Endothelial cell of umbilical vein (primary cell): ENCODE results near the gene DMD. TPM values are rescaled to one million over a fixed set of nuclear protein-coding genes. Genes with fewer than 3 reads are reported as not detected.

ENCODE experiments used
- BruUV-seq: library from RNA; stranded (reverse); fragments of 400-500 nt; replicated peaks from 2 replicates; lab custom pipeline; 2021; lab: Mats Ljungman, UMichigan
- CTCF ChIA-PET: fragments of 300-600, 350-600 bp; sonication (Branson Sonifier 250); formaldehyde crosslinking; loops from one replicate; lab custom pipeline; 2021; ENCODE audit warnings: antibody characterized with exemption, inconsistent platforms; lab: Charles Lee
- POLR2A ChIA-PET: fragments of 300-600, 350-600 bp; sonication (Branson Sonifier 250); formaldehyde crosslinking; loops from one replicate; lab custom pipeline; 2021; ENCODE audit warnings: antibody characterized with exemption, inconsistent platforms; lab: Charles Lee
- DNase-seq: peaks from one replicate; pipeline ENCODE4 v3.0.0-alpha.2; 2011; ENCODE audit warnings: low read depth, low spot score
- FAIRE-seq: peaks from 2 replicates; lab custom pipeline; 2011; peaks lifted over from hg19 to GRCh38; lab: Jason Lieb, UNC
- H2AFZ ChIP-seq: 2 replicates; pipeline ENCODE4 v1.6.0; 2012; ENCODE audit warnings: low read depth, low read length, control low read depth, inconsistent platforms
- H3K27ac ChIP-seq: 2 replicates; pipeline ENCODE4 v1.5.1; 2011; ENCODE audit warnings: low read depth, mild to moderate bottlenecking, control low read depth, low read length, moderate library complexity; ENCODE audit not compliant: insufficient read depth
- H3K27me3 ChIP-seq, 2 experiments: 2 replicates each; pipeline versions ENCODE4 v1.6.0 to v1.6.1; 2011; ENCODE audit warnings: low read length in 2 of 2, mixed read lengths in 1 of 2; ENCODE audit not compliant: control insufficient read depth in 2 of 2, insufficient read depth in 2 of 2
- H3K36me3 ChIP-seq, 2 experiments: 2 replicates in 1 of 2; 3 replicates in 1 of 2; pipeline ENCODE4 v1.5.1; 2011; ENCODE audit warnings: low read length in 2 of 2, mild to moderate bottlenecking in 1 of 2, moderate library complexity in 1 of 2; ENCODE audit not compliant: control insufficient read depth in 2 of 2, insufficient read depth in 2 of 2; ENCODE audit errors: extremely low read depth in 1 of 2
- H3K4me1 ChIP-seq: 3 replicates; pipeline ENCODE4 v1.5.1; 2011; ENCODE audit warnings: mild to moderate bottlenecking, low read length; ENCODE audit not compliant: control insufficient read depth, insufficient read depth; ENCODE audit errors: extremely low read depth
- H3K4me2 ChIP-seq: 2 replicates; pipeline ENCODE4 v1.6.1; 2011; ENCODE audit warnings: low read length, control low read depth, mixed read lengths; ENCODE audit not compliant: insufficient read depth
- H3K4me3 ChIP-seq, 3 experiments: fragments of 200-600 bp in 1 of 3; sonication (generic), shearing (Covaris generic) in 1 of 3; replicated peaks in 1 of 3; 2 replicates each; pipeline ENCODE4 v1.5.1; 2011 to 2016; ENCODE audit warnings: control low read depth in 3 of 3, low read length in 3 of 3, mild to moderate bottlenecking in 2 of 3, inconsistent platforms in 1 of 3, low read depth in 1 of 3, moderate library complexity in 1 of 3; ENCODE audit not compliant: insufficient read depth in 1 of 3
- H3K79me2 ChIP-seq: 2 replicates; pipeline ENCODE4 v1.6.0; 2012; ENCODE audit warnings: low read length, inconsistent platforms; ENCODE audit not compliant: control insufficient read depth, insufficient read depth
- H3K9ac ChIP-seq: replicated peaks from 2 replicates; pipeline ENCODE3; 2011; ENCODE audit warnings: low read length, control low read depth; ENCODE audit not compliant: insufficient read depth; ENCODE audit errors: extremely low read depth
- H3K9me1 ChIP-seq: replicated peaks from 3 replicates; pipeline ENCODE4 v1.6.0; 2011; ENCODE audit warnings: mild to moderate bottlenecking, low read length; ENCODE audit not compliant: control insufficient read depth, insufficient read depth; ENCODE audit errors: extremely low read depth
- H3K9me3 ChIP-seq: replicated peaks from 2 replicates; pipeline ENCODE4 v1.5.1; 2012; ENCODE audit warnings: low read length, inconsistent platforms; ENCODE audit not compliant: control insufficient read depth, insufficient read depth
- H4K20me1 ChIP-seq: replicated peaks from 2 replicates; pipeline ENCODE3; 2011; ENCODE audit warnings: mild to moderate bottlenecking, low read length; ENCODE audit not compliant: control insufficient read depth, insufficient read depth; ENCODE audit errors: extremely low read depth
- EZH2 ChIP-seq: IDR thresholded peaks from 2 replicates; pipeline ENCODE4 v1.6.1; 2012; ENCODE audit warnings: borderline replicate concordance, low read depth, mild to moderate bottlenecking, moderate library complexity, low read length, inconsistent platforms; ENCODE audit not compliant: severe bottlenecking
- FOS ChIP-seq: IDR thresholded peaks from 2 replicates; pipeline ENCODE4 v1.6.1; 2011; ENCODE audit warnings: mild to moderate bottlenecking, low read length, moderate library complexity, borderline replicate concordance; ENCODE audit not compliant: insufficient read depth
- GATA2 ChIP-seq: IDR thresholded peaks from 2 replicates; pipeline ENCODE4 v1.7.0; 2011; ENCODE audit warnings: low read depth, mild to moderate bottlenecking, moderate library complexity, mixed read lengths, low read length; ENCODE audit not compliant: insufficient read length, insufficient read depth
- JUN ChIP-seq: IDR thresholded peaks from 2 replicates; pipeline ENCODE4 v1.6.1; 2011; ENCODE audit warnings: borderline replicate concordance, low read depth; ENCODE audit not compliant: insufficient read length, insufficient read depth
- MYC ChIP-seq: IDR thresholded peaks from one replicate; pipeline ENCODE4 v1.6.1; 2011; ENCODE audit warnings: mild to moderate bottlenecking, low read depth, low read length
- POLR2A ChIP-seq: IDR thresholded peaks from 2 replicates; pipeline ENCODE4 v1.6.1; 2012; ENCODE audit warnings: low read depth, mild to moderate bottlenecking, control low read depth, low read length
- POLR2AphosphoS5 ChIP-seq: IDR thresholded peaks from 2 replicates; pipeline ENCODE4 v1.6.1; 2012; ENCODE audit warnings: low read depth, mild to moderate bottlenecking, control low read depth, low read length, moderate library complexity; ENCODE audit not compliant: insufficient read depth
- dilution Hi-C: fragments of 300-500 bp; cut with MboI; formaldehyde crosslinking; loops from one replicate; pipeline ENCODE4 v1.15.0; 2019; ENCODE audit warnings: low sequenced_read_pairs; ENCODE audit not compliant: extremely low pct_ligation_motif_present
- intact Hi-C: fragments of 100-400 bp; cut with micrococcal nuclease; formaldehyde crosslinking; loops from one replicate; pipeline ENCODE4 v1.10.0; 2022
- polyA plus RNA-seq, 4 experiments: library from polyadenylated mRNA; depleted of rRNA in 3 of 4; stranded (reverse) in 3 of 4; unstranded in 1 of 4; fragments of >200 nt; gene quantifications; 2 replicates each; pipeline versions ENCODE4 v1.2.1 to v1.2.3, GENCODE V29; 2011 to 2012; ENCODE audit warnings: missing spikeins in 1 of 4
- total RNA-seq: library from RNA; stranded (reverse); gene quantifications from 2 replicates; pipeline ENCODE4 v1.2.3, GENCODE V29; 2021
- TF ChIP-seq, protein P1 (sequence below), 2 donors: IDR thresholded peaks; 1 replicate in 1 of 2; 2 replicates in 1 of 2; pipeline ENCODE4 v1.5.1; 2011; ENCODE audit warnings: low read length in 2 of 2, mild to moderate bottlenecking in 2 of 2, moderate library complexity in 2 of 2, control low read depth in 1 of 2, inconsistent platforms in 1 of 2, low read depth in 1 of 2; ENCODE audit not compliant: insufficient read depth in 1 of 2; ENCODE audit errors: extremely low read depth in 1 of 2
- TF ChIP-seq, protein P2 (sequence below): IDR thresholded peaks from 2 replicates; pipeline ENCODE4 v1.6.1; 2011; ENCODE audit not compliant: insufficient read depth, insufficient read length

The DMD gene
- total and polyA plus RNA-seq, 2 donors (not counting 3 experiments of a cell fraction or from before 2014, with no cell fraction given): 7.3 to 9.0 TPM

DNA sequence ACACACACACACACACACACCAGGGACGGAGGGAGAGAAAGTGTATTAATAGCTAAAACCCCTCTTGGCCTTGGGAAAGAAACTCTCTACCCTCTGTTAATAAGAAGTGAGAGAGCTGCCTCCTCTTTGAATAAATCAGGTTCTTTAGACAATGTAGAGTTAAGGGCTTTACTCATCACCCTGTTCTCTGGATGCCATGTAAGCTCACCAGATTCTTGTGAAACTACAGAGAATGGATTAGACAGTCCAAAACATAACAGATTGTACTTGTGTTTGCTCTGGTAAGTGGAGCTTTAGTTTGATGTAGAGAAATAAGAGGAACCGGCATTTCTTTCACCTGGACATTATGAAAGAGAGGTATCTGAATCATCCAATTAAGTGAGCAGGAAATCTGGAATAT is 263.2 kb downstream of the DMD start:
- H2AFZ ChIP-seq: no peak overlapping the region
- no peak overlapping the region for H3K4me2 ChIP-seq
- no TSS peak for BruUV-seq
- no peaks in the 10 kb centered on the region for H4K20me1 ChIP-seq
- DNase-seq (no peak), FAIRE-seq (no peak)
- no peaks in the 10 kb centered on the region for H3K4me1 ChIP-seq
- dilution Hi-C loops: no loop called here
- no peaks in the 10 kb centered on the region for H3K9me3 ChIP-seq
- H3K9ac ChIP-seq: no peak overlapping the region
- no peak overlapping the region for H3K27ac ChIP-seq
- intact Hi-C loops: no loop called here
- H3K4me3 ChIP-seq: no peak overlapping the region
- H3K36me3 ChIP-seq: no peaks in the 10 kb centered on the region
- TF ChIP-seq POLR2A (no peak), FOS (no peak), JUN (no peak), GATA2 (no peak), MYC (no peak), EZH2 (no peak), POLR2AphosphoS5 (no peak)
- TF ChIP-seq, protein P1, sequence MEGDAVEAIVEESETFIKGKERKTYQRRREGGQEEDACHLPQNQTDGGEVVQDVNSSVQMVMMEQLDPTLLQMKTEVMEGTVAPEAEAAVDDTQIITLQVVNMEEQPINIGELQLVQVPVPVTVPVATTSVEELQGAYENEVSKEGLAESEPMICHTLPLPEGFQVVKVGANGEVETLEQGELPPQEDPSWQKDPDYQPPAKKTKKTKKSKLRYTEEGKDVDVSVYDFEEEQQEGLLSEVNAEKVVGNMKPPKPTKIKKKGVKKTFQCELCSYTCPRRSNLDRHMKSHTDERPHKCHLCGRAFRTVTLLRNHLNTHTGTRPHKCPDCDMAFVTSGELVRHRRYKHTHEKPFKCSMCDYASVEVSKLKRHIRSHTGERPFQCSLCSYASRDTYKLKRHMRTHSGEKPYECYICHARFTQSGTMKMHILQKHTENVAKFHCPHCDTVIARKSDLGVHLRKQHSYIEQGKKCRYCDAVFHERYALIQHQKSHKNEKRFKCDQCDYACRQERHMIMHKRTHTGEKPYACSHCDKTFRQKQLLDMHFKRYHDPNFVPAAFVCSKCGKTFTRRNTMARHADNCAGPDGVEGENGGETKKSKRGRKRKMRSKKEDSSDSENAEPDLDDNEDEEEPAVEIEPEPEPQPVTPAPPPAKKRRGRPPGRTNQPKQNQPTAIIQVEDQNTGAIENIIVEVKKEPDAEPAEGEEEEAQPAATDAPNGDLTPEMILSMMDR (IDR thresholded peaks at IDR 0.05; ENCODE audit: extremely low read depth in 1 of 2, insufficient read depth in 1 of 2, low read depth in 1 of 2, low read length in 2 of 2): no peak
- TF ChIP-seq, protein P2, sequence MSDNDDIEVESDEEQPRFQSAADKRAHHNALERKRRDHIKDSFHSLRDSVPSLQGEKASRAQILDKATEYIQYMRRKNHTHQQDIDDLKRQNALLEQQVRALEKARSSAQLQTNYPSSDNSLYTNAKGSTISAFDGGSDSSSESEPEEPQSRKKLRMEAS: no peak
- POLR2A ChIA-PET: no interaction called here
- no peaks in the 10 kb centered on the region for H3K79me2 ChIP-seq
- H3K9me1 ChIP-seq: no peaks in the 10 kb centered on the region
- CTCF ChIA-PET: no interaction called here
- H3K27me3 ChIP-seq: no peaks in the 10 kb centered on the region
